ENCODE data around the gene GIT1.
"Not testable (repeated sequence)": the region's sequence is repeated elsewhere in the genome, so short reads cannot be mapped to it uniquely, and the experiment has no call there.

Gene GIT1

GRCh38 chr17:29568331-29569244 is 20.9 kb downstream of the GIT1 start, which contains the start of gene TP53I13:
Gene TP53I13, plus strand, starts transcription at chr17:29568701. Its CDS starts 58 bp downstream, at chr17:29568759.
- in situ Hi-C loops (cut with HindIII; ENCODE audit: low sequenced_read_pairs): no loop called here

GRCh38 chr17:29567554-29568330 is 21.7 kb downstream of the GIT1 start:
- in situ Hi-C loops (cut with HindIII; ENCODE audit: low sequenced_read_pairs): no loop called here

GRCh38 chr17:29567304-29567553 is 22.2 kb downstream of the GIT1 start:
- in situ Hi-C loops (cut with HindIII; ENCODE audit: low sequenced_read_pairs): no loop called here

- in situ Hi-C loops (cut with HindIII; ENCODE audit: low sequenced_read_pairs): no loop called here
Measured at GRCh38 chr17:29566473-29567303, 22.8 kb downstream of the GIT1 start, which contains the start of gene ABHD15. Gene ABHD15, minus strand, starts transcription at chr17:29567037. Its CDS starts 71 bp downstream, at chr17:29566966.

- in situ Hi-C loops (cut with HindIII; ENCODE audit: low sequenced_read_pairs): no loop called here
Measured at GRCh38 chr17:29565643-29566472, 23.6 kb downstream of the GIT1 start.

- in situ Hi-C loops (cut with HindIII; ENCODE audit: low sequenced_read_pairs): no loop called here
Measured at GRCh38 chr17:29563816-29564215, 25.6 kb downstream of the GIT1 start.

- in situ Hi-C loops (cut with HindIII; ENCODE audit: low sequenced_read_pairs): no loop called here
Measured at GRCh38 chr17:29562615-29563014, 26.8 kb downstream of the GIT1 start.

- in situ Hi-C loops (cut with HindIII; ENCODE audit: low sequenced_read_pairs): no loop called here
Measured at GRCh38 chr17:29561554-29562517, 27.6 kb downstream of the GIT1 start.

- in situ Hi-C loops (cut with HindIII; ENCODE audit: low sequenced_read_pairs): no loop called here
Measured at GRCh38 chr17:29560316-29560715, 29.1 kb downstream of the GIT1 start.

- in situ Hi-C loops (cut with HindIII; ENCODE audit: low sequenced_read_pairs): no loop called here
Measured at GRCh38 chr17:29559640-29560039, 29.8 kb downstream of the GIT1 start.

- in situ Hi-C loops (cut with HindIII; ENCODE audit: low sequenced_read_pairs): not testable (repeated sequence)
Measured at GRCh38 chr17:29558139-29558538, 31.3 kb downstream of the GIT1 start.

- in situ Hi-C loops (cut with HindIII; ENCODE audit: low sequenced_read_pairs): no loop called here
Measured at GRCh38 chr17:29557739-29558116, 31.7 kb downstream of the GIT1 start.

- in situ Hi-C loops (cut with HindIII; ENCODE audit: low sequenced_read_pairs): no loop called here
Measured at GRCh38 chr17:29557085-29557738, 32.2 kb downstream of the GIT1 start.

- in situ Hi-C loops (cut with HindIII; ENCODE audit: low sequenced_read_pairs): no loop called here
Measured at GRCh38 chr17:29555840-29556239, 33.6 kb downstream of the GIT1 start.

GRCh38 chr17:29549177-29549923 is 40.1 kb downstream of the GIT1 start:
- in situ Hi-C loops (cut with HindIII; ENCODE audit: low sequenced_read_pairs): no loop called here

GRCh38 chr17:29546830-29547229 is 42.6 kb downstream of the GIT1 start:
- in situ Hi-C loops (cut with HindIII; ENCODE audit: low sequenced_read_pairs): no loop called here

GRCh38 chr17:29546085-29546484 is 43.4 kb downstream of the GIT1 start:
- in situ Hi-C loops (cut with HindIII; ENCODE audit: low sequenced_read_pairs): no loop called here

- in situ Hi-C loops (cut with HindIII; ENCODE audit: low sequenced_read_pairs): no loop called here
Measured at GRCh38 chr17:29544066-29544465, 45.4 kb downstream of the GIT1 start.
